Adrenal gland (tissue), 5 donors: ENCODE data around the gene HPS1.

Source experiments
- POLR2A ChIP-seq, 2 donors: fragments of 450-650 bp; IDR thresholded peaks; one replicate each; pipeline ENCODE4 v1.6.1; 2017; ENCODE audit warnings: antibody characterized with exemption in 2 of 2, mild to moderate bottlenecking in 2 of 2, moderate library complexity in 1 of 2
- TF ChIP-seq, protein P1 (sequence below), 6 experiments: fragments of 450-650 bp in 4 of 6; fragments of 200-600 bp in 2 of 6; sonication (generic) in 1 of 6; IDR thresholded peaks; 1 replicate in 5 of 6; 2 replicates in 1 of 6; pipeline versions ENCODE4 v1.5.1 to v1.8.0; 2016 to 2021; ENCODE audit warnings: antibody characterized with exemption in 6 of 6, mild to moderate bottlenecking in 2 of 6, moderate library complexity in 1 of 6
- donor health status: DM: no; HTN: no; CAD: no.

DNA sequence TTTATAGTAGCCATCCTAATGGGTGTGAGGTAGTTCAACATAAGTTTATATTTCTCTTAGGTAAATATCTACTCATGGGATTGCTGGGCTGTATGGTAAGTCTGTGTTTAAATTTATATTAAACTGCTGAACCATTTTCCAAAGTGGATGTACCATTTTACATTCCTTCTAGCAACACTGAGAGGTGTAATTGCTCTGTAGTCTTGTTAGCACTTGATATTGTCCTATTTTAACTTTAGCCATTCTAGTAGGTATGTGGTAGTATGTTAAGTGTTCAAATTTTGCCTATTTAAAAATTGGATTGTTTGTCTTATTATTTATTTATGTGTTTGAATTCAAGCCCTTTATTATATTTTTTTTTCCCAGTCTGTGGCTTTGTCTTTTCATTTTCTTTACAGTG, 2.6 kb upstream of the HPS1 start:
- TF ChIP-seq, protein P1, sequence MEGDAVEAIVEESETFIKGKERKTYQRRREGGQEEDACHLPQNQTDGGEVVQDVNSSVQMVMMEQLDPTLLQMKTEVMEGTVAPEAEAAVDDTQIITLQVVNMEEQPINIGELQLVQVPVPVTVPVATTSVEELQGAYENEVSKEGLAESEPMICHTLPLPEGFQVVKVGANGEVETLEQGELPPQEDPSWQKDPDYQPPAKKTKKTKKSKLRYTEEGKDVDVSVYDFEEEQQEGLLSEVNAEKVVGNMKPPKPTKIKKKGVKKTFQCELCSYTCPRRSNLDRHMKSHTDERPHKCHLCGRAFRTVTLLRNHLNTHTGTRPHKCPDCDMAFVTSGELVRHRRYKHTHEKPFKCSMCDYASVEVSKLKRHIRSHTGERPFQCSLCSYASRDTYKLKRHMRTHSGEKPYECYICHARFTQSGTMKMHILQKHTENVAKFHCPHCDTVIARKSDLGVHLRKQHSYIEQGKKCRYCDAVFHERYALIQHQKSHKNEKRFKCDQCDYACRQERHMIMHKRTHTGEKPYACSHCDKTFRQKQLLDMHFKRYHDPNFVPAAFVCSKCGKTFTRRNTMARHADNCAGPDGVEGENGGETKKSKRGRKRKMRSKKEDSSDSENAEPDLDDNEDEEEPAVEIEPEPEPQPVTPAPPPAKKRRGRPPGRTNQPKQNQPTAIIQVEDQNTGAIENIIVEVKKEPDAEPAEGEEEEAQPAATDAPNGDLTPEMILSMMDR (IDR thresholded peaks at IDR 0.05), result no peak
- no peak for TF ChIP-seq POLR2A (IDR thresholded peaks at IDR 0.05)
